Measurements from ENCODE around the gene SERPING1.

SERPING1 gene

GRCh38 chr11:57638005-57638781 is 40.7 kb downstream of the SERPING1 start:
- no peak for TF ChIP-seq GATA2 (IDR thresholded peaks at IDR 0.05; ENCODE audit: low read depth, low read length)
- TF ChIP-seq GATA3 (IDR thresholded peaks at IDR 0.05; ENCODE audit: low read depth, low read length): no peak

- no peak for TF ChIP-seq GATA2 (IDR thresholded peaks at IDR 0.05; ENCODE audit: low read depth, low read length)
These were observed 41.4 kb downstream of the SERPING1 start for GRCh38 chr11:57638811-57639320.

- TF ChIP-seq GATA3 (IDR thresholded peaks at IDR 0.05; ENCODE audit: low read depth, low read length) (no peak), GATA2 (IDR thresholded peaks at IDR 0.05; ENCODE audit: low read depth, low read length) (no peak)
These were observed 42.0 kb downstream of the SERPING1 start for GRCh38 chr11:57639321-57640067.

GRCh38 chr11:57640068-57640800 is 42.7 kb downstream of the SERPING1 start:
- no peak for TF ChIP-seq GATA3 (IDR thresholded peaks at IDR 0.05; ENCODE audit: low read depth, low read length)
- TF ChIP-seq GATA2 (IDR thresholded peaks at IDR 0.05; ENCODE audit: low read depth, low read length): no peak

GRCh38 chr11:57641011-57641807 is 43.7 kb downstream of the SERPING1 start:
- no peak for TF ChIP-seq GATA2 (IDR thresholded peaks at IDR 0.05; ENCODE audit: low read depth, low read length)
- no peak for TF ChIP-seq GATA3 (IDR thresholded peaks at IDR 0.05; ENCODE audit: low read depth, low read length)

GRCh38 chr11:57643802-57644201 is 46.3 kb downstream of the SERPING1 start:
- TF ChIP-seq GATA3 (IDR thresholded peaks at IDR 0.05; ENCODE audit: low read depth, low read length) (no peak), GATA2 (IDR thresholded peaks at IDR 0.05; ENCODE audit: low read depth, low read length) (no peak)

GRCh38 chr11:57644748-57645688 is 47.5 kb downstream of the SERPING1 start:
- no peak for TF ChIP-seq GATA2 (IDR thresholded peaks at IDR 0.05; ENCODE audit: low read depth, low read length)
- TF ChIP-seq GATA3 (IDR thresholded peaks at IDR 0.05; ENCODE audit: low read depth, low read length): no peak

- no peak for TF ChIP-seq GATA2 (IDR thresholded peaks at IDR 0.05; ENCODE audit: low read depth, low read length)
- no peak for TF ChIP-seq GATA3 (IDR thresholded peaks at IDR 0.05; ENCODE audit: low read depth, low read length)
These were observed 48.2 kb downstream of the SERPING1 start for GRCh38 chr11:57645689-57646085.

- TF ChIP-seq GATA3 (IDR thresholded peaks at IDR 0.05; ENCODE audit: low read depth, low read length) (no peak), GATA2 (IDR thresholded peaks at IDR 0.05; ENCODE audit: low read depth, low read length) (no peak)
These were observed 48.8 kb downstream of the SERPING1 start for GRCh38 chr11:57646194-57646798.

- no peak for TF ChIP-seq GATA2 (IDR thresholded peaks at IDR 0.05; ENCODE audit: low read depth, low read length)
- no peak for TF ChIP-seq GATA3 (IDR thresholded peaks at IDR 0.05; ENCODE audit: low read depth, low read length)
These were observed 49.4 kb downstream of the SERPING1 start for GRCh38 chr11:57646799-57647303.

GRCh38 chr11:57647372-57647771 is 49.9 kb downstream of the SERPING1 start:
- TF ChIP-seq GATA3 (IDR thresholded peaks at IDR 0.05; ENCODE audit: low read depth, low read length): no peak
- no peak for TF ChIP-seq GATA2 (IDR thresholded peaks at IDR 0.05; ENCODE audit: low read depth, low read length)
